Thoracic aorta (tissue), 2 donors: ENCODE data around the gene MARK4. TPM values are rescaled to one million over a fixed set of nuclear protein-coding genes. Genes with fewer than 3 reads are reported as not detected.

Experiments used
- ATAC-seq: fragments of 150-250 bp; one replicate; pipeline ENCODE4 v1.8.0; 2017; ENCODE audit warnings: low read depth; ENCODE audit not compliant: insufficient number of reproducible peaks, low FRiP score
- DNase-seq: peaks from one replicate; pipeline ENCODE4 v3.0.0-alpha.2; 2020; ENCODE audit warnings: low spot score
- H3K27ac ChIP-seq, 2 donors: fragments of 200-600 bp; sonication (generic); 1 replicate in 1 of 2; 2 replicates in 1 of 2; pipeline ENCODE4 v1.5.1; 2016; ENCODE audit warnings: mild to moderate bottlenecking in 2 of 2, moderate library complexity in 2 of 2
- H3K27me3 ChIP-seq: fragments of 200-600 bp; sonication (generic); replicated peaks from 2 replicates; pipeline ENCODE4 v1.6.0; 2016; ENCODE audit warnings: mild to moderate bottlenecking; ENCODE audit not compliant: insufficient read depth
- H3K36me3 ChIP-seq: fragments of 200-600 bp; sonication (generic); one replicate; pipeline ENCODE4 v1.5.1; 2016
- H3K4me1 ChIP-seq, 2 donors: fragments of 200-600 bp; sonication (generic); 1 replicate in 1 of 2; 2 replicates in 1 of 2; pipeline versions ENCODE4 v1.5.1 to v1.6.0; 2016; ENCODE audit warnings: low read depth in 2 of 2, mild to moderate bottlenecking in 1 of 2; ENCODE audit not compliant: control insufficient read depth in 1 of 2
- H3K4me3 ChIP-seq: fragments of 200-600 bp; sonication (generic); 2 replicates; pipeline ENCODE4 v1.5.1; 2016; ENCODE audit warnings: mild to moderate bottlenecking
- H3K9me3 ChIP-seq: fragments of 200-600 bp; sonication (generic); 2 replicates; pipeline ENCODE4 v1.5.1; 2016
- total RNA-seq, 2 donors: library from RNA; depleted of rRNA; stranded (reverse); fragments of >200 nt; gene quantifications; one replicate each; pipeline versions ENCODE4 v1.1.0 to v1.2.3, GENCODE V29; 2016
- TF ChIP-seq, protein P1 (sequence below): fragments of 200-600 bp; sonication (generic); IDR thresholded peaks from one replicate; pipeline ENCODE4 v1.5.1; 2019; ENCODE audit warnings: antibody characterized with exemption

The MARK4 gene
- total RNA-seq, 2 donors from 2014 or later: 24.1 to 36.2 TPM

DNA sequence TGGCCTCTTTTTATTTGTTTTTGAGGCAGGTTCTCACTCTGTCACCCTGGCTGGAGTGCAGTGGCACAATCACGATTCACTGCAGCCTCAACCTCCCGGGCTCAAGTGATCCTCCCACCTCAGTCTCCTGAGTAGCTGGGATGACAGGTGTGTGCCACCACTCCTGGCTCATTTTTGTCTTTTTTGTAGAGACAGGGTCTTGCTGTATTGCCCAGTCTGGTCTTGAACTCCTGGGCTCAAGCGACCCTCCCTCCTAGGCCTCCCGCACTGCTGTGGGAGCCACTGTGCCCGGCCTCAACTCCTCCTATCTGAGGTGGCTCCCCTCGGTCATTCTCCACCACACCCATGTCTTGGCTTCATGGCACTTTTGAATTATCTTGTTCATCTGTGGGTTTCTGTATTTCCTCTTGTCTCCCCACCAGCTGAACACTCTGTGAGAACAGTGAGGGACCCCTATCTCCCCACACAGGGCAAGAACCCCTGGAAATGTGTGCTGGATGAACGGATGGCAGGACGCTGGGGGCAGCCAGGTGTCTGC lies 63.7 kb downstream of the MARK4 start:
- no peak overlapping the region for H3K27ac ChIP-seq
- no peaks in the 10 kb centered on the region for H3K27me3 ChIP-seq
- H3K36me3 ChIP-seq: no peaks in the 10 kb centered on the region
- DNase-seq (no peak), ATAC-seq (no peak)
- no peaks in the 10 kb centered on the region for H3K4me1 ChIP-seq
- TF ChIP-seq, protein P1, sequence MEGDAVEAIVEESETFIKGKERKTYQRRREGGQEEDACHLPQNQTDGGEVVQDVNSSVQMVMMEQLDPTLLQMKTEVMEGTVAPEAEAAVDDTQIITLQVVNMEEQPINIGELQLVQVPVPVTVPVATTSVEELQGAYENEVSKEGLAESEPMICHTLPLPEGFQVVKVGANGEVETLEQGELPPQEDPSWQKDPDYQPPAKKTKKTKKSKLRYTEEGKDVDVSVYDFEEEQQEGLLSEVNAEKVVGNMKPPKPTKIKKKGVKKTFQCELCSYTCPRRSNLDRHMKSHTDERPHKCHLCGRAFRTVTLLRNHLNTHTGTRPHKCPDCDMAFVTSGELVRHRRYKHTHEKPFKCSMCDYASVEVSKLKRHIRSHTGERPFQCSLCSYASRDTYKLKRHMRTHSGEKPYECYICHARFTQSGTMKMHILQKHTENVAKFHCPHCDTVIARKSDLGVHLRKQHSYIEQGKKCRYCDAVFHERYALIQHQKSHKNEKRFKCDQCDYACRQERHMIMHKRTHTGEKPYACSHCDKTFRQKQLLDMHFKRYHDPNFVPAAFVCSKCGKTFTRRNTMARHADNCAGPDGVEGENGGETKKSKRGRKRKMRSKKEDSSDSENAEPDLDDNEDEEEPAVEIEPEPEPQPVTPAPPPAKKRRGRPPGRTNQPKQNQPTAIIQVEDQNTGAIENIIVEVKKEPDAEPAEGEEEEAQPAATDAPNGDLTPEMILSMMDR: no peak
- H3K9me3 ChIP-seq: no peaks in the 10 kb centered on the region
- no peak overlapping the region for H3K4me3 ChIP-seq

- H3K36me3 ChIP-seq: no peaks in the 10 kb centered on the region
- ATAC-seq (no peak), DNase-seq (no peak)
- no peak overlapping the region for H3K4me3 ChIP-seq
- no peaks in the 10 kb centered on the region for H3K9me3 ChIP-seq
- H3K27me3 ChIP-seq: no peaks in the 10 kb centered on the region
- TF ChIP-seq, protein P1: no peak
- H3K27ac ChIP-seq: no peak overlapping the region
- H3K4me1 ChIP-seq: no peaks in the 10 kb centered on the region
Observed at GRCh38 chr19:45315304-45315703, 64.2 kb downstream of the MARK4 start.

DNA sequence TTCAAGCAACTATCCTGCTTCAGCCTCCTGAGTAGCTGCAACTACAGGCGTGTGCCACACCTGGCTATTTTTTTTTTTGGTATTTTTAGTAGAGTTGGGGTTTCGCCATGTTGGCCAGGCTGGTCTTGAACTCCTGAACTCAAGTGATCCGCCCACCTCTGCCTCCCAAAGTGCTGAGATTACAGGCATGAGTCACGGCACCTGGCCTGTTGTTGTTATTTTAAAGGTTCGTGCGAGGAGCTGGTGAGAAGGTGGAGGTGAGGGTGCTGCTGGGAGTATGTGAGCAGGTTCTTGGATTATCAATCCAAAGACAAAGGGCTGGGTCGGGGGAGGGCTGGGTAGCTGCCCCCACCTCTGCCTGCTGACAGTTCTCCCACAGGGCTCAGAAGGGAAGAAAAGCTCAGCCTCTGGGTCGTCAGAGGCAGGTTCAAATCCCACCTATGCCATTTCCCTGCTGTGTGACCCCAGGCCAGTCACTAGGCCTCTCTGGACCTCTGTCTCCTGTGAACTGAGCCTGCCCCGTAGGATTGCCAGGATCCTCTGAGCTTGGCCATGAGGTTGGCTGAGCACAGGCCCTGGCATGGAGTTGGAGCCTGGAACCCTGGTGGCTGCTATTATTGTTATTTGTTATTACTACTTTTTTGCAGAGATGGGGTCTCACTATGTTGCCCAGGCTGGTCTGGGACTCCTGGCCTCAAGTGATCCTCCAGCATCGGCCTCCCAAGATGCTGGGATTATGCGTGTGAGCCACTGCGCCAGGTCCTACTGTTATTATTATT lies 70.1 kb downstream of the MARK4 start:
- DNase-seq (no peak), ATAC-seq (no peak)
- Histone ChIP-seq H3K27ac (no peak overlapping the region), H3K9me3 (no peaks in the 10 kb centered on the region), H3K27me3 (peaks cover 4% of the 10 kb centered on the region), H3K4me1 (peaks cover 0 to 7% of the 10 kb centered on the region in 2 donors), H3K4me3 (no peak overlapping the region), H3K36me3 (no peaks in the 10 kb centered on the region)
- TF ChIP-seq, protein P1: no peak

GRCh38 chr19:45321848-45322247 lies 70.8 kb downstream of the MARK4 start:
- H3K27me3 ChIP-seq: peaks cover 4% of the 10 kb centered on the region
- TF ChIP-seq, protein P1: no peak
- H3K27ac ChIP-seq: no peak overlapping the region
- peaks cover 0 to 7% of the 10 kb centered on the region in 2 donors for H3K4me1 ChIP-seq
- H3K4me3 ChIP-seq: no peak overlapping the region
- H3K36me3 ChIP-seq: no peaks in the 10 kb centered on the region
- DNase-seq: no peak
- ATAC-seq: no peak
- no peaks in the 10 kb centered on the region for H3K9me3 ChIP-seq

- DNase-seq (no peak), ATAC-seq (no peak)
- H3K4me1 ChIP-seq: peaks cover 0 to 7% of the 10 kb centered on the region in 2 donors
- no peak overlapping the region for H3K27ac ChIP-seq
- no peaks in the 10 kb centered on the region for H3K36me3 ChIP-seq
- H3K27me3 ChIP-seq: peaks cover 4% of the 10 kb centered on the region
- H3K4me3 ChIP-seq: no peak overlapping the region
- TF ChIP-seq, protein P1: no peak
- H3K9me3 ChIP-seq: no peaks in the 10 kb centered on the region
Observed at GRCh38 chr19:45322311-45322710, 71.2 kb downstream of the MARK4 start.
